H1 (cell line): Measurements from ENCODE around the gene CTDNEP1. TPM values are rescaled to one million over a fixed set of nuclear protein-coding genes. Genes with fewer than 3 reads are reported as not detected.

Source experiments
- CTCF ChIA-PET: fragments of 300-600 bp; sonication (Branson Sonifier 250); formaldehyde crosslinking; loops from one replicate; lab custom pipeline; 2021; ENCODE audit not compliant: partially characterized antibody; lab: Charles Lee
- POLR2A ChIA-PET: fragments of 300-600 bp; sonication (Branson Sonifier 250); formaldehyde crosslinking; loops from one replicate; lab custom pipeline; 2021; ENCODE audit warnings: inconsistent platforms; ENCODE audit not compliant: partially characterized antibody; lab: Charles Lee
- DNase-seq, 2 experiments: peaks; one replicate each; pipeline versions ENCODE4 v3.0.0 to v3.0.0-alpha.2; 2010 to 2022; ENCODE audit warnings: low spot score in 2 of 2, low read depth in 1 of 2, mixed read lengths in 1 of 2
- FAIRE-seq: peaks from 2 replicates; lab custom pipeline; 2011; peaks lifted over from hg19 to GRCh38; lab: Jason Lieb, UNC
- H2AFZ ChIP-seq: 2 replicates; pipeline ENCODE4 v1.8.1; 2012; ENCODE audit warnings: low read length, inconsistent platforms
- H2AK5ac ChIP-seq: 2 replicates; pipeline ENCODE4 v1.6.1; 2013; ENCODE audit warnings: low read depth, low read length
- H2BK120ac ChIP-seq: replicated peaks from 2 replicates; pipeline ENCODE3; 2013; ENCODE audit warnings: low read depth, low read length, inconsistent platforms
- H2BK12ac ChIP-seq: 2 replicates; pipeline ENCODE4 v1.6.1; 2013; ENCODE audit warnings: low read depth, low read length
- H2BK15ac ChIP-seq: 2 replicates; pipeline ENCODE4 v1.6.1; 2013; ENCODE audit warnings: low read length
- H2BK20ac ChIP-seq: 2 replicates; pipeline ENCODE4 v1.6.1; 2013; ENCODE audit warnings: low read length
- H2BK5ac ChIP-seq: 2 replicates; pipeline ENCODE4 v1.6.1; 2013; ENCODE audit warnings: low read depth, low read length
- H3K14ac ChIP-seq: 2 replicates; pipeline ENCODE4 v1.6.1; 2013; ENCODE audit warnings: inconsistent platforms; ENCODE audit not compliant: insufficient read length
- H3K18ac ChIP-seq: 2 replicates; pipeline ENCODE4 v1.6.1; 2013; ENCODE audit warnings: low read length; ENCODE audit errors: extremely low read depth
- H3K23ac ChIP-seq: 2 replicates; pipeline ENCODE4 v1.6.1; 2013; ENCODE audit warnings: inconsistent platforms; ENCODE audit not compliant: insufficient read length
- H3K23me2 ChIP-seq: 2 replicates; pipeline ENCODE4 v1.6.1; 2013; ENCODE audit warnings: low read depth, low read length
- H3K27ac ChIP-seq: 2 replicates; pipeline ENCODE4 v1.6.1; 2011; ENCODE audit warnings: low read depth, low read length, inconsistent platforms
- H3K27me3 ChIP-seq, 4 experiments: replicated peaks in 1 of 4; 1 replicate in 1 of 4; 2 replicates in 3 of 4; pipeline versions ENCODE4 v1.6.1 to v1.8.1; 2011 to 2013; ENCODE audit warnings: low read length in 3 of 4, mild to moderate bottlenecking in 3 of 4, inconsistent platforms in 2 of 4, mixed read lengths in 2 of 4, moderate library complexity in 1 of 4; ENCODE audit not compliant: control insufficient read depth in 3 of 4, insufficient read depth in 3 of 4; ENCODE audit errors: extremely low read depth in 1 of 4
- H3K36me3 ChIP-seq, 4 experiments: 2 replicates each; pipeline versions ENCODE4 v1.6.1 to v1.8.1; 2011 to 2013; ENCODE audit warnings: mild to moderate bottlenecking in 4 of 4, low read length in 3 of 4, moderate library complexity in 2 of 4, control low read depth in 1 of 4, inconsistent platforms in 1 of 4; ENCODE audit not compliant: insufficient read depth in 4 of 4, control insufficient read depth in 2 of 4
- H3K4ac ChIP-seq: replicated peaks from 2 replicates; pipeline ENCODE3; 2013; ENCODE audit warnings: low read length, low read depth, mixed read lengths, inconsistent platforms; ENCODE audit not compliant: insufficient read length
- H3K4me1 ChIP-seq, 4 experiments: replicated peaks in 1 of 4; 1 replicate in 1 of 4; 2 replicates in 3 of 4; pipeline versions ENCODE4 v1.6.1 to v1.8.1; 2011 to 2013; ENCODE audit warnings: low read length in 3 of 4, inconsistent platforms in 2 of 4, mixed read lengths in 1 of 4; ENCODE audit not compliant: insufficient read depth in 4 of 4, control insufficient read depth in 3 of 4
- H3K4me2 ChIP-seq, 2 experiments: 2 replicates each; pipeline versions ENCODE4 v1.6.1 to v1.8.1; 2011 to 2013; ENCODE audit warnings: low read depth in 2 of 2, low read length in 2 of 2, control low read depth in 1 of 2, inconsistent platforms in 1 of 2, mild to moderate bottlenecking in 1 of 2; ENCODE audit not compliant: insufficient read depth in 1 of 2
- H3K4me3 ChIP-seq, 4 experiments: fragments of 200-600, 300-600 bp in 1 of 4; sonication (generic), shearing (Covaris generic), sonication (Bioruptor Twin) in 1 of 4; 2 replicates each; pipeline versions ENCODE4 v1.5.1 to v1.8.1; 2011 to 2016; ENCODE audit warnings: low read length in 4 of 4, low read depth in 3 of 4, control low read depth in 2 of 4, inconsistent platforms in 2 of 4, mild to moderate bottlenecking in 2 of 4, mixed read lengths in 1 of 4, moderate library complexity in 1 of 4; ENCODE audit not compliant: insufficient read depth in 2 of 4; ENCODE audit errors: extremely low read depth in 1 of 4
- H3K56ac ChIP-seq: replicated peaks from 2 replicates; pipeline ENCODE3; 2013; ENCODE audit warnings: low read depth, mild to moderate bottlenecking, mixed read lengths, low read length, inconsistent platforms; ENCODE audit not compliant: insufficient read length
- H3K79me1 ChIP-seq: 2 replicates; pipeline ENCODE4 v1.6.1; 2013; ENCODE audit warnings: low read depth, low read length, control low read depth
- H3K79me2 ChIP-seq, 2 experiments: 2 replicates each; pipeline versions ENCODE4 v1.6.1 to v1.8.1; 2012 to 2013; ENCODE audit warnings: low read length in 2 of 2, mild to moderate bottlenecking in 2 of 2, inconsistent platforms in 1 of 2; ENCODE audit not compliant: insufficient read depth in 2 of 2, control insufficient read depth in 1 of 2
- H3K9ac ChIP-seq, 4 experiments: replicated peaks in 1 of 4; 1 replicate in 1 of 4; 2 replicates in 3 of 4; pipeline versions ENCODE4 v1.6.1 to v1.8.1; 2011 to 2013; ENCODE audit warnings: low read depth in 3 of 4, low read length in 3 of 4, control low read depth in 2 of 4, mild to moderate bottlenecking in 2 of 4, moderate library complexity in 2 of 4, inconsistent platforms in 1 of 4; ENCODE audit errors: extremely low read depth in 1 of 4
- H3K9me3 ChIP-seq, 2 experiments: 2 replicates each; pipeline versions ENCODE4 v1.6.1 to v1.8.1; 2012 to 2013; ENCODE audit warnings: mild to moderate bottlenecking in 2 of 2, moderate library complexity in 2 of 2, control low read depth in 1 of 2, inconsistent platforms in 1 of 2, low read depth in 1 of 2, low read length in 1 of 2, mixed read lengths in 1 of 2; ENCODE audit not compliant: insufficient read depth in 2 of 2
- H4K20me1 ChIP-seq, 2 experiments: replicated peaks in 1 of 2; 2 replicates each; pipeline versions ENCODE3 to v1.8.1; 2011 to 2013; ENCODE audit warnings: inconsistent platforms in 2 of 2, low read length in 2 of 2, mild to moderate bottlenecking in 1 of 2; ENCODE audit not compliant: insufficient read depth in 2 of 2, control insufficient read depth in 1 of 2
- H4K5ac ChIP-seq: 2 replicates; pipeline ENCODE4 v1.6.1; 2013; ENCODE audit warnings: low read length, low read depth, mixed read lengths, inconsistent platforms; ENCODE audit not compliant: insufficient read length
- H4K8ac ChIP-seq: 2 replicates; pipeline ENCODE4 v1.8.0; 2013; ENCODE audit warnings: mild to moderate bottlenecking, moderate library complexity, low read length, inconsistent platforms; ENCODE audit not compliant: insufficient read depth; ENCODE audit errors: extremely low read depth
- H4K91ac ChIP-seq: replicated peaks from 2 replicates; pipeline ENCODE3; 2013; ENCODE audit warnings: low read length, mixed read lengths, inconsistent platforms; ENCODE audit not compliant: insufficient read length
- CHD2 ChIP-seq: IDR thresholded peaks from 2 replicates; pipeline ENCODE4 v1.6.1; 2012; ENCODE audit warnings: low read length, improper control_type of control experiment
- RFX5 ChIP-seq: IDR thresholded peaks from 2 replicates; pipeline ENCODE4 v1.6.1; 2011; ENCODE audit warnings: low read depth, low read length, improper control_type of control experiment, borderline replicate concordance
- ZNF274 ChIP-seq: IDR thresholded peaks from 2 replicates; pipeline ENCODE4 v1.7.0; 2012; ENCODE audit warnings: low read length, borderline replicate concordance; ENCODE audit errors: extremely low read depth
- WGBS, 2 experiments: shearing (Covaris generic) in 1 of 2; methylation state at CpG; one replicate each; pipeline versions ENCODE4 v1.1.6 to v1.1.7; 2013 to 2015; ENCODE audit warnings: low lambda C conversion rate in 2 of 2, mixed read lengths in 2 of 2, inconsistent platforms in 1 of 2, low coverage in 1 of 2, missing lambda C conversion rate in 1 of 2; ENCODE audit not compliant: insufficient replicate concordance in 2 of 2, insufficient coverage in 1 of 2, insufficient read length in 1 of 2; ENCODE audit errors: extremely low coverage in 1 of 2, missing lambda C conversion rate in 1 of 2; 5-methylcytosine and 5-hydroxymethylcytosine counted together
- polyA plus RNA-seq, 7 experiments: library from polyadenylated mRNA; depleted of rRNA in 3 of 7; stranded (reverse) in 5 of 7; unstranded in 2 of 7; fragments of >200 nt in 5 of 7; fragments of 200-250 nt in 2 of 7; gene quantifications; 1 replicate in 5 of 7; 2 replicates in 1 of 7; 4 replicates in 1 of 7; pipeline versions ENCODE4 v1.2.1 to v1.2.3, GENCODE V29; 2011 to 2013; ENCODE audit warnings: missing spikeins in 2 of 7, mixed read lengths in 2 of 7
- total RNA-seq: library from RNA; stranded (reverse); fragmentation: NEBNext Ultra II Directional; extraction: Animal tissue kit (Norgen Biotek cat#: 25700); gene quantifications from 2 replicates; pipeline ENCODE4 v1.2.1, GENCODE V29; 2021

Gene CTDNEP1
- total and polyA plus RNA-seq, 2 of the 8 experiments (the other 6 are each of a cell fraction or from before 2014, with no cell fraction given) = 114 to 123 TPM

DNA sequence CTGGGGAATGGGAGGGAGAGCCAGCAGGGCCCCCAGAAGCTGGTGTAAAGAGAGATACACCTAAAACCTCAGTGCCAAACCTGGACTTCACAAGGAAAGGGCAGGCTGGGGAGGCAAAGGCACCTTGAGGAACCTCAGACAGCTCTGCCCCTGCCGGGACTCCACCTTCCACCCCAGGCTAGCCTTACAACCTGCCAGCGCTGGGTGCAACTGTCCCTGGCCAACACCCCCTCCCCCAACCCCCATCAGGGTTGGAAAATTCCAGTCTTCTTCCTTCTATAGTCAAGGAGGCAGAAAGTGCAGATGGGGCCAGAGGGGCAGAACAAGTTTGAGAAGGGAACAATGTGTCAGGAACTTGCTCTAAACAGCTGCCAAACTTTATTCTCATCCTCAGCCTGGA, 40.7 kb upstream of the CTDNEP1 start:
- WGBS, 2 experiments = 73% methylated on average over 2 of the region's 2 CpGs; no CpG with 5 or more reads in 1 of the 2 experiments
- Histone ChIP-seq H4K91ac (no peak overlapping the region), H3K56ac (no peak overlapping the region), H3K9ac (no peak overlapping the region), H4K20me1 (peaks cover 0 to 9% of the 10 kb centered on the region in 2 experiments), H3K18ac (no peak overlapping the region), H3K4me2 (no peak overlapping the region), H3K4me3 (no peak overlapping the region), H2AK5ac (no peak overlapping the region), H3K27me3 (peaks cover 3 to 11% (median 9%) of the 10 kb centered on the region in 4 experiments), H3K79me1 (peaks cover 2% of the 10 kb centered on the region; the same call in 1 of the 2 replicates), H3K4ac (no peak overlapping the region), H3K23ac (no peak overlapping the region), H2BK5ac (no peak overlapping the region), H3K9me3 (no peaks in the 10 kb centered on the region; a peak in 1 of 4 replicates), H3K23me2 (peaks cover 2% of the 10 kb centered on the region; the same call in 1 of the 2 replicates), H2BK120ac (no peak overlapping the region), H4K8ac (no peak overlapping the region), H2BK20ac (no peak overlapping the region), H3K4me1 (peaks cover 0 to 14% (median 9%) of the 10 kb centered on the region in 4 experiments; a peak in 6 of 7 replicates), H2BK12ac (no peak overlapping the region), H3K27ac (no peak overlapping the region), H3K79me2 (no peaks in the 10 kb centered on the region), H3K14ac (no peak overlapping the region), H2BK15ac (no peak overlapping the region), H3K36me3 (no peaks in the 10 kb centered on the region), H4K5ac (no peak overlapping the region), H2AFZ (no peak overlapping the region)
- ChIA-PET CTCF (interaction anchor here (0.8 to 5.7 kb wide), 8 partner anchors 10 to 269 kb away, joined by 3 to 46 read pairs (median 4); partner anchors contain the start of gene SLC2A4), POLR2A (interaction anchor here (0.9 to 6.7 kb wide), 12 partner anchors 7 to 71 kb away, joined by 3 to 94 read pairs (median 8); partner anchors contain the start of genes CLDN7, CTDNEP1, DVL2 and ELP5)
- TF ChIP-seq CHD2 (no peak), ZNF274 (no peak), RFX5 (no peak)
- no peak for FAIRE-seq
- no peak for DNase-seq
